Activated CD4-positive, alpha-beta T cell treated with anti-CD3 and anti-CD28 coated beads, Interleukin-2, amount 50 U/mL, for 24 hours (primary cell): ENCODE data around the gene NUDT21.
"Not testable (repeated sequence)": the region's sequence is repeated elsewhere in the genome, so short reads cannot be mapped to it uniquely, and the experiment has no call there.

ENCODE experiments used
- DNase-seq, 2 donors: peaks; one replicate each; pipeline ENCODE4 v3.0.0-alpha.2; 2020; ENCODE audit warnings: low read depth in 1 of 2, low spot score in 1 of 2

Gene NUDT21

GRCh38 chr16:56419740-56420548, 31.2 kb downstream of the NUDT21 start:
- DNase-seq: no peak

GRCh38 chr16:56417138-56417537, 34.0 kb downstream of the NUDT21 start:
- DNase-seq: no peak

GRCh38 chr16:56415875-56416274, 35.3 kb downstream of the NUDT21 start:
- no peak for DNase-seq

- no peak for DNase-seq
Observed at GRCh38 chr16:56414366-56414765, 36.8 kb downstream of the NUDT21 start.

GRCh38 chr16:56413381-56413780, 37.8 kb downstream of the NUDT21 start:
- DNase-seq: no peak

GRCh38 chr16:56411624-56412023, 39.5 kb downstream of the NUDT21 start:
- DNase-seq: no peak

- DNase-seq: no peak
Observed at GRCh38 chr16:56411123-56411522, 40.0 kb downstream of the NUDT21 start.

- no peak for DNase-seq
Observed at GRCh38 chr16:56409195-56409594, 41.9 kb downstream of the NUDT21 start.

GRCh38 chr16:56408379-56409098, 42.6 kb downstream of the NUDT21 start:
- DNase-seq: no peak

GRCh38 chr16:56405977-56406672, 45.0 kb downstream of the NUDT21 start:
- no peak for DNase-seq

- DNase-seq: no peak
Observed at GRCh38 chr16:56401482-56401881, 49.6 kb downstream of the NUDT21 start.

GRCh38 chr16:56400458-56400857, 50.7 kb downstream of the NUDT21 start:
- DNase-seq: no peak

GRCh38 chr16:56399486-56399885, 51.6 kb downstream of the NUDT21 start:
- no peak for DNase-seq

- no peak for DNase-seq
Observed at GRCh38 chr16:56399047-56399446, 52.1 kb downstream of the NUDT21 start.

GRCh38 chr16:56396724-56397123, 54.4 kb downstream of the NUDT21 start:
- not testable (repeated sequence) for DNase-seq

- no peak for DNase-seq
Observed at GRCh38 chr16:56389554-56389953, 61.6 kb downstream of the NUDT21 start.

- DNase-seq: no peak
Observed at GRCh38 chr16:56388209-56388608, 62.9 kb downstream of the NUDT21 start.

GRCh38 chr16:56387396-56387795, 63.7 kb downstream of the NUDT21 start:
- DNase-seq: no peak

- no peak for DNase-seq
Observed at GRCh38 chr16:56384074-56384721, 66.9 kb downstream of the NUDT21 start.

- no peak for DNase-seq
Observed at GRCh38 chr16:56382901-56383355, 68.2 kb downstream of the NUDT21 start.

- DNase-seq: no peak
Observed at GRCh38 chr16:56382459-56382858, 68.7 kb downstream of the NUDT21 start.
